BJ (cell line): ENCODE measurements around the gene FBXO3. TPM values are rescaled to one million over a fixed set of nuclear protein-coding genes. Genes with fewer than 3 reads are reported as not detected.
"Not testable (repeated sequence)": the region's sequence is repeated elsewhere in the genome, so short reads cannot be mapped to it uniquely, and the experiment has no call there.

Source experiments
- CTCF ChIA-PET: fragments of 350-600 bp; formaldehyde crosslinking; extraction: SDS; loops from one replicate; lab custom pipeline; 2021; ENCODE audit warnings: antibody characterized with exemption, inconsistent platforms; lab: Yijun Ruan, JAX
- POLR2A ChIA-PET: fragments of 300-600 bp; sonication (Branson Sonifier 250); formaldehyde crosslinking; extraction: SDS; loops from one replicate; lab custom pipeline; 2021; ENCODE audit warnings: antibody characterized with exemption; lab: Charles Lee
- DNase-seq: peaks from one replicate; pipeline ENCODE4 v3.0.0-alpha.2; 2011; ENCODE audit warnings: low read depth
- H3K27me3 ChIP-seq: 2 replicates; pipeline ENCODE4 v1.6.0; 2011; ENCODE audit warnings: low read length; ENCODE audit not compliant: control insufficient read depth, insufficient read depth
- H3K36me3 ChIP-seq: 2 replicates; pipeline ENCODE4 v1.5.1; 2011; ENCODE audit warnings: low read length; ENCODE audit not compliant: control insufficient read depth, insufficient read depth
- H3K4me3 ChIP-seq: 2 replicates; pipeline ENCODE4 v1.5.1; 2011; ENCODE audit warnings: low read depth, mild to moderate bottlenecking, control low read depth, low read length
- polyA plus RNA-seq: library from polyadenylated mRNA; depleted of rRNA; stranded (reverse); fragments of >200 nt; gene quantifications from 2 replicates; pipeline ENCODE4 v1.2.3, GENCODE V29; 2011
- TF ChIP-seq, protein P1 (sequence below): IDR thresholded peaks from 2 replicates; pipeline ENCODE4 v1.5.1; 2011; ENCODE audit warnings: low read depth, mild to moderate bottlenecking, control low read depth, inconsistent platforms, low read length, moderate library complexity; ENCODE audit not compliant: insufficient read depth

FBXO3 gene
- polyA plus RNA-seq, 1 experiment: 22.8 TPM

DNA sequence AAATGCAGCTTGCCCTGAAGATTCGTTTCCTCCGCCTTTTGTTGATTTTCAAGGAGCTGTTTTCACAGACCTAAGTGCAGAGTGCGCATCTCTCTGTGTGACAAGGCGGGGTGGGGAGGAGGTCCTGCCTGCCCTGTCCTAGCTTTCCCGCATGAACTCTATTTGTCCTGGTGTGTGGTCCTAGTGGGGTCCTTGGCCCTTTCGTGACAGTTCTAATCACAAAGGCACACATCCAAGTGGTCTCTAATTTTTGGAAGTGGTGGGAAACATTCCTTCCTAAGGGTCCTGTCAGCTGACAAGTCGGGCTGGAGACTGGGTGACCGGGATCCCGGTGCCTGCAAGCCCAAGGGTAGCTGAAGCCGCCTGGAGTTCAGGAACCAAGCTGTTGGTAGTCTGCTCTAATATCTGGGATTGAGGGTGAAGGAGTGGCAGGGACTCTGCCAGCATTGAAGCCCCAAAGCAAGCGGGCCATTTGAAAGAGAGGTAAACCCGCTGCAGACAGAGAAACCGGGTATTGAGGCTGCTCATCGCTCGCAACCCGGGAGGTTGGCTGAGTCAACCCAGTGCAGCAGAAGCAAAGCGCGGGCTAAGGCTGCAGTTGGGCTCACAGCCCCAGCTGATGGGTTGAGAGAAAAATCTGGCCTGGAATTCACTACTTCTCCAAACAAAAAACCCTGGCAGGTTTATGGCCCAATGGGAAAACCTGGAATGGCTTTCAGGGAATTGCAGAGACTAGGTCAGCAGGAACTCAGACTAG is 28.1 kb upstream of the FBXO3 start:
- ChIA-PET POLR2A (no interaction called here), CTCF (interaction anchor here (0.6 to 1.6 kb wide), 10 partner anchors 9 to 510 kb away, joined by 3 to 4 read pairs (median 3); no protein-coding TSS in a partner anchor)
- Histone ChIP-seq H3K27me3 (peaks cover 8% of the 10 kb centered on the region), H3K36me3 (no peaks in the 10 kb centered on the region), H3K4me3 (peak overlapping the region; percentile 34)
- DNase-seq: peak; percentile 31
- TF ChIP-seq, protein P1, sequence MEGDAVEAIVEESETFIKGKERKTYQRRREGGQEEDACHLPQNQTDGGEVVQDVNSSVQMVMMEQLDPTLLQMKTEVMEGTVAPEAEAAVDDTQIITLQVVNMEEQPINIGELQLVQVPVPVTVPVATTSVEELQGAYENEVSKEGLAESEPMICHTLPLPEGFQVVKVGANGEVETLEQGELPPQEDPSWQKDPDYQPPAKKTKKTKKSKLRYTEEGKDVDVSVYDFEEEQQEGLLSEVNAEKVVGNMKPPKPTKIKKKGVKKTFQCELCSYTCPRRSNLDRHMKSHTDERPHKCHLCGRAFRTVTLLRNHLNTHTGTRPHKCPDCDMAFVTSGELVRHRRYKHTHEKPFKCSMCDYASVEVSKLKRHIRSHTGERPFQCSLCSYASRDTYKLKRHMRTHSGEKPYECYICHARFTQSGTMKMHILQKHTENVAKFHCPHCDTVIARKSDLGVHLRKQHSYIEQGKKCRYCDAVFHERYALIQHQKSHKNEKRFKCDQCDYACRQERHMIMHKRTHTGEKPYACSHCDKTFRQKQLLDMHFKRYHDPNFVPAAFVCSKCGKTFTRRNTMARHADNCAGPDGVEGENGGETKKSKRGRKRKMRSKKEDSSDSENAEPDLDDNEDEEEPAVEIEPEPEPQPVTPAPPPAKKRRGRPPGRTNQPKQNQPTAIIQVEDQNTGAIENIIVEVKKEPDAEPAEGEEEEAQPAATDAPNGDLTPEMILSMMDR: no peak

- no peaks in the 10 kb centered on the region for H3K36me3 ChIP-seq
- DNase-seq: no peak
- H3K4me3 ChIP-seq: no peak overlapping the region
- TF ChIP-seq, protein P1: no peak
- H3K27me3 ChIP-seq: peaks cover 8% of the 10 kb centered on the region
- ChIA-PET POLR2A (no interaction called here), CTCF (interaction anchor here (1.0 to 1.6 kb wide), 7 partner anchors 9 to 186 kb away, joined by 3 to 4 read pairs (median 3); no protein-coding TSS in a partner anchor)
Observed at GRCh38 chr11:33801821-33802193, 27.5 kb upstream of the FBXO3 start.

DNA sequence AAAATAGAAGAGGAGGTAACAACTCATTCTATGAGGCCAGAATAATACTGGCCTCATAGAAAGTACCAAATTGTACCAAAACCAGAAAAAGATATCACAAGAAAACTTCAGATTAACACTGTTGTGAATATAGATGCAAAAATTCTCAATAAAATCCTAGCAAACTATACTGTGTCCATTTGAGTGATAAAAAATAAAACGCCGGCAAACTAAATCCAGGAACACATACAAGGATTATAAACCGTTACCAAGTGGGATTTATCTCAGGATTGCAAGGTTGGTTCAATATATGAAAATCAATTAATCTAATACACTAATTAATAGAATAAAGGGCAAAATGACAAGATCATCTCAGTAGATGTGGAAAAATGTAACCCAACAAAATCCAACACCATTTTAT is 23.6 kb upstream of the FBXO3 start:
- peaks cover 10% of the 10 kb centered on the region for H3K27me3 ChIP-seq
- POLR2A ChIA-PET: interaction anchor here (0.5 kb wide), 1 partner anchor 9 kb away, joined by 4 read pairs; no protein-coding TSS in a partner anchor
- H3K4me3 ChIP-seq: no peak overlapping the region
- no peaks in the 10 kb centered on the region for H3K36me3 ChIP-seq
- CTCF ChIA-PET: interaction anchor here (0.9 to 1.0 kb wide), 2 partner anchors 11 kb away, joined by 3 to 4 read pairs; no protein-coding TSS in a partner anchor
- TF ChIP-seq, protein P1: no peak
- DNase-seq: no peak

DNA sequence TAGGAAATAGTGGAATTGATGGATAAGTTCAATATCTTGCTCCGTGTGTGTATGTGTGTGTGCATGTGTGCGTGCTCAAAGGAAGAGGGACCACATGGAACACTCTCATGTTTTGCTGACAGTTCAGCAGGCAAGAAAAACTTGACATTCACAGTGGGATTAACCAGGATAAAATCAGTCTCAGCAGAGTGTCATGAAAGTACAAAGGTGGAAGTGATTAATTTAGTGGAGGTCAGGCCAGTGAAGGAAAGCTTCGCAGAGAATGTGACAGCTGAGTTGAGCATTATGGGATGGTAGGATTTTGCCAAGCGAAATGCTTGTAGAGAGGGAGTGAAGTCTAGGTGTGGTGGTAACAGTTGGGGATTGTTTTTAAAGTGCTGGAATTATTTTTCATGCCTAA is 15.7 kb upstream of the FBXO3 start:
- POLR2A ChIA-PET: no interaction called here
- CTCF ChIA-PET: interaction anchor here (3.9 kb wide), 1 partner anchor 19 kb away, joined by 19 read pairs; no protein-coding TSS in a partner anchor
- TF ChIP-seq, protein P1: no peak
- Histone ChIP-seq H3K27me3 (peaks cover 7% of the 10 kb centered on the region), H3K36me3 (no peaks in the 10 kb centered on the region), H3K4me3 (no peak overlapping the region)
- DNase-seq: no peak

DNA sequence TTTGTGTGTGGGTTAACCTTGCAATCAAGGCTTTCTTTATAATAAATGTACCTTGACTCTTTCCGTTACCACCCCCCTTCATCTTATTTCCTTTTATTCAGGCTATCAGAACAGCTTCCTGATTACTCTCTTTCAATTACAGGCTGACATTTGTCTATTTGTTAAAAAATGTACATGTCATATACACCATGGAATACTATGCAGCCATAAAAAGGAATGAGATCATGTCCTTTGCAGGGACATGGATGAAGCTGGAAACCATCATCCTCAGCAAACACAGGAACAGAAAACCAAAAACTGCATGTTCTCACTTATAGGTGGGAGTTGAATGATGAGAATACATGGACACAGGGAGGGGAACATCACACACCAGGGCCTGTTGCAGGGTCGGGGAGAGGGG is 13.8 kb upstream of the FBXO3 start:
- DNase-seq, H3K27me3 ChIP-seq, POLR2A ChIA-PET, CTCF ChIA-PET, H3K4me3 ChIP-seq, H3K36me3 ChIP-seq: not testable (repeated sequence)
